H1 (cell line): ENCODE data around the gene BCAM.

ENCODE experiments used
- CREB1 ChIP-seq: IDR thresholded peaks from 2 replicates; pipeline ENCODE4 v1.6.1; 2012; ENCODE audit warnings: inconsistent platforms
- EP300 ChIP-seq, 2 experiments: IDR thresholded peaks; 1 replicate in 1 of 2; 2 replicates in 1 of 2; pipeline ENCODE4 v1.6.1; 2011 to 2012; ENCODE audit warnings: low read depth in 2 of 2, low read length in 2 of 2, mild to moderate bottlenecking in 2 of 2, borderline replicate concordance in 1 of 2, inconsistent platforms in 1 of 2, moderate library complexity in 1 of 2
- EZH2 ChIP-seq: fragments of 200-600 bp; sonication (generic); IDR thresholded peaks from 2 replicates; pipeline ENCODE4 v1.7.1; 2012; ENCODE audit warnings: low read depth, mild to moderate bottlenecking, moderate library complexity, low read length, inconsistent platforms; ENCODE audit not compliant: severe bottlenecking
- POLR2A ChIP-seq, 2 experiments: IDR thresholded peaks; 1 replicate in 1 of 2; 2 replicates in 1 of 2; pipeline ENCODE4 v1.6.1; 2011; ENCODE audit warnings: low read depth in 2 of 2, low read length in 2 of 2, mild to moderate bottlenecking in 2 of 2; ENCODE audit errors: control extremely low read depth in 1 of 2
- POLR2AphosphoS5 ChIP-seq: IDR thresholded peaks from 2 replicates; pipeline ENCODE4 v1.6.1; 2011; ENCODE audit warnings: low read depth, low read length
- RAD21 ChIP-seq, 2 experiments: IDR thresholded peaks in 1 of 2; conservative IDR thresholded peaks in 1 of 2; 2 replicates each; pipeline ENCODE4 v1.6.1; 2011; ENCODE audit warnings: low read depth in 2 of 2, low read length in 2 of 2, improper control_type of control experiment in 1 of 2, inconsistent platforms in 1 of 2, mild to moderate bottlenecking in 1 of 2, moderate library complexity in 1 of 2
- RFX5 ChIP-seq: IDR thresholded peaks from 2 replicates; pipeline ENCODE4 v1.6.1; 2011; ENCODE audit warnings: low read depth, low read length, improper control_type of control experiment, borderline replicate concordance
- SIN3A ChIP-seq, 2 experiments: IDR thresholded peaks in 1 of 2; conservative IDR thresholded peaks in 1 of 2; 2 replicates each; pipeline ENCODE4 v1.6.1; 2011 to 2012; ENCODE audit warnings: low read length in 2 of 2, improper control_type of control experiment in 1 of 2, low read depth in 1 of 2, mild to moderate bottlenecking in 1 of 2
- SUZ12 ChIP-seq: fragments of 200-600 bp; sonication (generic); IDR thresholded peaks from 2 replicates; pipeline ENCODE4 v1.6.1; 2012; ENCODE audit warnings: mild to moderate bottlenecking, inconsistent platforms, low read length, moderate library complexity, mixed read lengths
- TCF12 ChIP-seq: IDR thresholded peaks from 2 replicates; pipeline ENCODE4 v1.6.1; 2011; ENCODE audit warnings: low read depth, mild to moderate bottlenecking, low read length
- TF ChIP-seq, protein P1 (sequence below): IDR thresholded peaks from 2 replicates; pipeline ENCODE4 v1.6.1; 2011; ENCODE audit warnings: low read length, improper control_type of control experiment
- TF ChIP-seq, protein P2 (sequence below), 3 experiments: IDR thresholded peaks; 1 replicate in 2 of 3; 2 replicates in 1 of 3; pipeline versions ENCODE4 v1.5.1 to v1.6.1; 2011; ENCODE audit warnings: low read length in 3 of 3, mild to moderate bottlenecking in 3 of 3, inconsistent platforms in 2 of 3, low read depth in 1 of 3, moderate library complexity in 1 of 3; ENCODE audit not compliant: insufficient read depth in 1 of 3; ENCODE audit errors: control extremely low read depth in 1 of 3

- TF ChIP-seq, protein P1, sequence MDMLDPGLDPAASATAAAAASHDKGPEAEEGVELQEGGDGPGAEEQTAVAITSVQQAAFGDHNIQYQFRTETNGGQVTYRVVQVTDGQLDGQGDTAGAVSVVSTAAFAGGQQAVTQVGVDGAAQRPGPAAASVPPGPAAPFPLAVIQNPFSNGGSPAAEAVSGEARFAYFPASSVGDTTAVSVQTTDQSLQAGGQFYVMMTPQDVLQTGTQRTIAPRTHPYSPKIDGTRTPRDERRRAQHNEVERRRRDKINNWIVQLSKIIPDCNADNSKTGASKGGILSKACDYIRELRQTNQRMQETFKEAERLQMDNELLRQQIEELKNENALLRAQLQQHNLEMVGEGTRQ: no peak
- TF ChIP-seq, protein P2, sequence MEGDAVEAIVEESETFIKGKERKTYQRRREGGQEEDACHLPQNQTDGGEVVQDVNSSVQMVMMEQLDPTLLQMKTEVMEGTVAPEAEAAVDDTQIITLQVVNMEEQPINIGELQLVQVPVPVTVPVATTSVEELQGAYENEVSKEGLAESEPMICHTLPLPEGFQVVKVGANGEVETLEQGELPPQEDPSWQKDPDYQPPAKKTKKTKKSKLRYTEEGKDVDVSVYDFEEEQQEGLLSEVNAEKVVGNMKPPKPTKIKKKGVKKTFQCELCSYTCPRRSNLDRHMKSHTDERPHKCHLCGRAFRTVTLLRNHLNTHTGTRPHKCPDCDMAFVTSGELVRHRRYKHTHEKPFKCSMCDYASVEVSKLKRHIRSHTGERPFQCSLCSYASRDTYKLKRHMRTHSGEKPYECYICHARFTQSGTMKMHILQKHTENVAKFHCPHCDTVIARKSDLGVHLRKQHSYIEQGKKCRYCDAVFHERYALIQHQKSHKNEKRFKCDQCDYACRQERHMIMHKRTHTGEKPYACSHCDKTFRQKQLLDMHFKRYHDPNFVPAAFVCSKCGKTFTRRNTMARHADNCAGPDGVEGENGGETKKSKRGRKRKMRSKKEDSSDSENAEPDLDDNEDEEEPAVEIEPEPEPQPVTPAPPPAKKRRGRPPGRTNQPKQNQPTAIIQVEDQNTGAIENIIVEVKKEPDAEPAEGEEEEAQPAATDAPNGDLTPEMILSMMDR (IDR thresholded peaks at IDR 0.05; ENCODE audit: control extremely low read depth in 1 of 3, insufficient read depth in 1 of 3, low read depth in 1 of 3, low read length in 3 of 3): no peak
- TF ChIP-seq POLR2A (IDR thresholded peaks at IDR 0.05; ENCODE audit: control extremely low read depth in 1 of 2, low read depth in 2 of 2, low read length in 2 of 2): 0 out of 3 replicates have a peak, but pooled peaks of 1 of the 2 experiments have one; percentile 23
- TF ChIP-seq EZH2: no peak
- TF ChIP-seq SIN3A (conservative IDR thresholded peaks at IDR 0.05 in 1 of 2, IDR thresholded peaks at IDR 0.05 in 1 of 2; ENCODE audit: low read depth in 1 of 2, low read length in 2 of 2): no peak
- TF ChIP-seq RFX5: no peak
- no peak for TF ChIP-seq CREB1
- TF ChIP-seq TCF12: no peak
- no peak; the same call in 1 of the 2 replicates for TF ChIP-seq POLR2AphosphoS5
- no peak for TF ChIP-seq EP300 (IDR thresholded peaks at IDR 0.05; ENCODE audit: borderline replicate concordance in 1 of 2, low read depth in 2 of 2, low read length in 2 of 2)
- no peak for TF ChIP-seq SUZ12
- TF ChIP-seq RAD21 (IDR thresholded peaks at IDR 0.05 in 1 of 2, conservative IDR thresholded peaks at IDR 0.05 in 1 of 2; ENCODE audit: low read depth in 2 of 2, low read length in 2 of 2): no peak
These were observed 47.6 kb downstream of the BCAM start for GRCh38 chr19:44856421-44857083.
